Placental pericyte (primary cell): ENCODE measurements around the gene ST14. TPM values are rescaled to one million over a fixed set of nuclear protein-coding genes. Genes with fewer than 3 reads are reported as not detected.

ENCODE experiments used
- small RNA-seq: library from RNA; depleted of rRNA; stranded (forward); fragments of <200 nt; gene quantifications from one replicate; pipeline ENCODE3, GENCODE V24; 2012; ENCODE audit warnings: low replicate concordance
- total RNA-seq: library from RNA; depleted of rRNA; stranded (reverse); fragments of >200 nt; gene quantifications from 2 replicates; pipeline ENCODE4 v1.2.3, GENCODE V29; 2012

Gene ST14
- total RNA-seq: under 0.01 TPM in 1 of 2 replicates, not detected in the other

GRCh38 chr11:130159657-130160497 is at the start of gene ST14:
Gene ST14, plus strand, starts transcription at chr11:130159782. Its CDS starts 198 bp downstream, at chr11:130159980.

Small RNA genes within 50 kb of the gene (small RNA-seq; reads per million reads assigned to genes)
- gene RF00015: not detected

Other genes starting within 250 kb of the ST14 start
- gene PRDM10, start 156.9 kb upstream of the ST14 start, total RNA-seq: 5.5 and 13.3 TPM in 2 replicates
- gene APLP2, start 89.9 kb upstream of the ST14 start, total RNA-seq: 133 and 170 TPM in 2 replicates
- 28.5 and 32.2 TPM in 2 replicates for gene ZBTB44, start 155.1 kb downstream of the ST14 start, total RNA-seq